T-helper 2 cell treated with Interferon-gamma antibody and Interleukin-4, amounts not matched to agents 5 μg/mL and 100 μg/mL, for 36 hours (primary cell): ENCODE results near the gene CEP131.
"Not testable (repeated sequence)": the region's sequence is repeated elsewhere in the genome, so short reads cannot be mapped to it uniquely, and the experiment has no call there.

Experiments
- DNase-seq: peaks from one replicate; pipeline ENCODE4 v3.0.0; 2021; ENCODE audit warnings: low spot score
- H3K27ac Mint-ChIP-seq: one replicate; pipeline ENCODE4 v1.8.0; 2021; ENCODE audit warnings: mild to moderate bottlenecking, mixed read lengths
- H3K27me3 Mint-ChIP-seq: one replicate; pipeline ENCODE4 v1.8.0; 2021; ENCODE audit warnings: low read depth, mixed read lengths
- H3K36me3 Mint-ChIP-seq: one replicate; pipeline ENCODE4 v1.8.0; 2021; ENCODE audit warnings: low read depth, mixed read lengths
- H3K4me1 Mint-ChIP-seq: one replicate; pipeline ENCODE4 v1.8.0; 2021; ENCODE audit warnings: low read depth, mixed read lengths
- H3K4me3 Mint-ChIP-seq: one replicate; pipeline ENCODE4 v1.8.0; 2022; ENCODE audit warnings: mild to moderate bottlenecking, moderate library complexity, mixed read lengths
- H3K9me3 Mint-ChIP-seq: one replicate; pipeline ENCODE4 v1.8.0; 2021; ENCODE audit warnings: mixed read lengths

The CEP131 gene

GRCh38 chr17:81231121-81231645 lies 8.4 kb upstream of the CEP131 start:
- H3K9me3 Mint-ChIP-seq: no peaks in the 10 kb centered on the region
- H3K4me3 Mint-ChIP-seq: no peak overlapping the region
- peaks cover 24% of the 10 kb centered on the region for H3K36me3 Mint-ChIP-seq
- no peak overlapping the region for H3K27ac Mint-ChIP-seq
- H3K4me1 Mint-ChIP-seq: peaks cover 6% of the 10 kb centered on the region
- no peaks in the 10 kb centered on the region for H3K27me3 Mint-ChIP-seq
- no peak for DNase-seq

- H3K4me3 Mint-ChIP-seq: no peak overlapping the region
- H3K36me3 Mint-ChIP-seq: peaks cover 24% of the 10 kb centered on the region
- peaks cover 2% of the 10 kb centered on the region for H3K27me3 Mint-ChIP-seq
- no peak overlapping the region for H3K27ac Mint-ChIP-seq
- DNase-seq: no peak
- H3K4me1 Mint-ChIP-seq: peaks cover 6% of the 10 kb centered on the region
- H3K9me3 Mint-ChIP-seq: no peaks in the 10 kb centered on the region
These were observed 7.5 kb upstream of the CEP131 start for GRCh38 chr17:81230043-81230820.

GRCh38 chr17:81229666-81229920 lies 6.8 kb upstream of the CEP131 start:
- Mint-ChIP-seq H3K27ac (no peak overlapping the region), H3K4me1 (peaks cover 6% of the 10 kb centered on the region), H3K4me3 (no peak overlapping the region), H3K9me3 (no peaks in the 10 kb centered on the region), H3K36me3 (peaks cover 22% of the 10 kb centered on the region), H3K27me3 (peaks cover 2% of the 10 kb centered on the region)
- DNase-seq: no peak

- Mint-ChIP-seq H3K27ac (no peak overlapping the region), H3K36me3 (peaks cover 22% of the 10 kb centered on the region), H3K4me3 (no peak overlapping the region), H3K9me3 (no peaks in the 10 kb centered on the region), H3K27me3 (peaks cover 2% of the 10 kb centered on the region), H3K4me1 (peaks cover 6% of the 10 kb centered on the region)
- DNase-seq: no peak
These were observed 6.3 kb upstream of the CEP131 start for GRCh38 chr17:81228834-81229665.

GRCh38 chr17:81228420-81228819 lies 5.7 kb upstream of the CEP131 start:
- Mint-ChIP-seq H3K27ac (no peak overlapping the region), H3K36me3 (peaks cover 22% of the 10 kb centered on the region), H3K4me3 (no peak overlapping the region), H3K9me3 (no peaks in the 10 kb centered on the region), H3K27me3 (peaks cover 4% of the 10 kb centered on the region), H3K4me1 (peaks cover 10% of the 10 kb centered on the region)
- DNase-seq: no peak

GRCh38 chr17:81227630-81228029 lies 4.9 kb upstream of the CEP131 start:
- not testable (repeated sequence) for H3K4me3 Mint-ChIP-seq, DNase-seq, H3K9me3 Mint-ChIP-seq, H3K27me3 Mint-ChIP-seq
- Mint-ChIP-seq H3K4me1 (peaks cover 12% of the 10 kb centered on the region), H3K36me3 (peaks cover 22% of the 10 kb centered on the region), H3K27ac (peak overlapping the region; percentile 22)

- DNase-seq: no peak
- Mint-ChIP-seq H3K9me3 (no peaks in the 10 kb centered on the region), H3K4me3 (peak overlapping the region; percentile 79), H3K27me3 (peaks cover 4% of the 10 kb centered on the region), H3K4me1 (peaks cover 19% of the 10 kb centered on the region), H3K27ac (peak overlapping the region; percentile 71), H3K36me3 (peaks cover 8% of the 10 kb centered on the region)
These were observed 981 bp upstream of the CEP131 start for GRCh38 chr17:81223762-81224130.

- H3K4me1 Mint-ChIP-seq: peaks cover 15% of the 10 kb centered on the region
- peaks cover 4% of the 10 kb centered on the region for H3K27me3 Mint-ChIP-seq
- peak overlapping the region; percentile 62 for H3K27ac Mint-ChIP-seq
- DNase-seq: no peak
- no peaks in the 10 kb centered on the region for H3K9me3 Mint-ChIP-seq
- peak overlapping the region; percentile 65 for H3K4me3 Mint-ChIP-seq
- peaks cover 2% of the 10 kb centered on the region for H3K36me3 Mint-ChIP-seq
These were observed 202 bp downstream of the CEP131 start for GRCh38 chr17:81222620-81222905.

GRCh38 chr17:81221842-81222619 lies 734 bp downstream of the CEP131 start:
- H3K9me3 Mint-ChIP-seq: no peaks in the 10 kb centered on the region
- no peak overlapping the region for H3K27ac Mint-ChIP-seq
- H3K4me3 Mint-ChIP-seq: peak overlapping the region; percentile 64
- no peaks in the 10 kb centered on the region for H3K36me3 Mint-ChIP-seq
- peaks cover 13% of the 10 kb centered on the region for H3K4me1 Mint-ChIP-seq
- no peak for DNase-seq
- peaks cover 4% of the 10 kb centered on the region for H3K27me3 Mint-ChIP-seq

- Mint-ChIP-seq H3K4me3 (peak overlapping the region; percentile 64), H3K4me1 (peaks cover 13% of the 10 kb centered on the region), H3K9me3 (no peaks in the 10 kb centered on the region), H3K27ac (no peak overlapping the region), H3K27me3 (peaks cover 4% of the 10 kb centered on the region), H3K36me3 (no peaks in the 10 kb centered on the region)
- DNase-seq: no peak
These were observed 1.4 kb downstream of the CEP131 start for GRCh38 chr17:81221371-81221841.

GRCh38 chr17:81219476-81220180 lies 3.1 kb downstream of the CEP131 start:
- H3K4me3 Mint-ChIP-seq: no peak overlapping the region

GRCh38 chr17:81218991-81219390 lies 3.8 kb downstream of the CEP131 start:
- Mint-ChIP-seq H3K27ac (no peak overlapping the region), H3K9me3 (no peaks in the 10 kb centered on the region), H3K4me1 (peaks cover 13% of the 10 kb centered on the region), H3K27me3 (peaks cover 2% of the 10 kb centered on the region), H3K4me3 (no peak overlapping the region), H3K36me3 (no peaks in the 10 kb centered on the region)
- no peak for DNase-seq

More at GRCh38 chr17:81219476-81220180, 3.1 kb downstream of the CEP131 start:
- H3K27ac Mint-ChIP-seq: no peak overlapping the region
- no peaks in the 10 kb centered on the region for H3K36me3 Mint-ChIP-seq
- no peak for DNase-seq
- H3K27me3 Mint-ChIP-seq: peaks cover 2% of the 10 kb centered on the region
- H3K9me3 Mint-ChIP-seq: no peaks in the 10 kb centered on the region
- H3K4me1 Mint-ChIP-seq: peaks cover 13% of the 10 kb centered on the region

- no peak overlapping the region for H3K27ac Mint-ChIP-seq
These were observed 4.3 kb downstream of the CEP131 start for GRCh38 chr17:81218459-81218858.

More at GRCh38 chr17:81218459-81218858, 4.3 kb downstream of the CEP131 start:
- DNase-seq: no peak
- Mint-ChIP-seq H3K4me1 (peaks cover 9% of the 10 kb centered on the region), H3K4me3 (no peak overlapping the region), H3K9me3 (no peaks in the 10 kb centered on the region), H3K36me3 (no peaks in the 10 kb centered on the region), H3K27me3 (no peaks in the 10 kb centered on the region)
